Measurements from ENCODE around the gene RBM42.

GRCh38 chr19:35587321-35587720, 41.5 kb upstream of the RBM42 start:
- no peak for TF ChIP-seq POLR2A (IDR thresholded peaks at IDR 0.05)
- TF ChIP-seq CTCF (IDR thresholded peaks at IDR 0.05), result no peak
- no peak for TF ChIP-seq EP300 (IDR thresholded peaks at IDR 0.05)
